Measurements from ENCODE around the gene CD44. TPM values are rescaled to one million over a fixed set of nuclear protein-coding genes. Genes with fewer than 3 reads are reported as not detected.

CD44 gene
- polyA plus RNA-seq, 4 donors, result 10.3 to 49.5 (median 18.1) TPM

GRCh38 chr11:35281169-35281688 is 142.3 kb downstream of the CD44 start:
- DNase-seq (ENCODE audit: low read depth in 4 of 4, low spot score in 3 of 4), result no peak

Other genes starting within 250 kb of the CD44 start
- 10 to 100 TPM; 27.1 to 50.6 (median 42.4) TPM for gene APIP, start 222.8 kb upstream of the CD44 start, polyA plus RNA-seq (ENCODE audit: insufficient read length in 4 of 4)
- 10 to 100 TPM; 22.4 to 43.6 (median 37.7) TPM for gene PDHX, start 222.6 kb upstream of the CD44 start, polyA plus RNA-seq (ENCODE audit: insufficient read length in 4 of 4)